ENCODE data around the gene ADGRL2.

GRCh38 chr1:81877940-81878339 lies 77.2 kb downstream of the ADGRL2 start:
- TF ChIP-seq BCLAF1 (IDR thresholded peaks at IDR 0.05; ENCODE audit: borderline replicate concordance in 1 of 2, control insufficient read depth in 1 of 2, low read depth in 2 of 2, low read length in 1 of 2) = no peak
- no peak for TF ChIP-seq CREB1 (IDR thresholded peaks at IDR 0.05)
- TF ChIP-seq CREB1 (CRISPR knock-in tag; IDR thresholded peaks at IDR 0.05) = no peak
- TF ChIP-seq, protein P1, sequence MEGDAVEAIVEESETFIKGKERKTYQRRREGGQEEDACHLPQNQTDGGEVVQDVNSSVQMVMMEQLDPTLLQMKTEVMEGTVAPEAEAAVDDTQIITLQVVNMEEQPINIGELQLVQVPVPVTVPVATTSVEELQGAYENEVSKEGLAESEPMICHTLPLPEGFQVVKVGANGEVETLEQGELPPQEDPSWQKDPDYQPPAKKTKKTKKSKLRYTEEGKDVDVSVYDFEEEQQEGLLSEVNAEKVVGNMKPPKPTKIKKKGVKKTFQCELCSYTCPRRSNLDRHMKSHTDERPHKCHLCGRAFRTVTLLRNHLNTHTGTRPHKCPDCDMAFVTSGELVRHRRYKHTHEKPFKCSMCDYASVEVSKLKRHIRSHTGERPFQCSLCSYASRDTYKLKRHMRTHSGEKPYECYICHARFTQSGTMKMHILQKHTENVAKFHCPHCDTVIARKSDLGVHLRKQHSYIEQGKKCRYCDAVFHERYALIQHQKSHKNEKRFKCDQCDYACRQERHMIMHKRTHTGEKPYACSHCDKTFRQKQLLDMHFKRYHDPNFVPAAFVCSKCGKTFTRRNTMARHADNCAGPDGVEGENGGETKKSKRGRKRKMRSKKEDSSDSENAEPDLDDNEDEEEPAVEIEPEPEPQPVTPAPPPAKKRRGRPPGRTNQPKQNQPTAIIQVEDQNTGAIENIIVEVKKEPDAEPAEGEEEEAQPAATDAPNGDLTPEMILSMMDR (IDR thresholded peaks at IDR 0.05 in 2 of 3, conservative IDR thresholded peaks at IDR 0.05 in 1 of 3; ENCODE audit: insufficient read depth in 2 of 3, low read depth in 1 of 3, low read length in 3 of 3) = no peak
- TF ChIP-seq, protein P2, sequence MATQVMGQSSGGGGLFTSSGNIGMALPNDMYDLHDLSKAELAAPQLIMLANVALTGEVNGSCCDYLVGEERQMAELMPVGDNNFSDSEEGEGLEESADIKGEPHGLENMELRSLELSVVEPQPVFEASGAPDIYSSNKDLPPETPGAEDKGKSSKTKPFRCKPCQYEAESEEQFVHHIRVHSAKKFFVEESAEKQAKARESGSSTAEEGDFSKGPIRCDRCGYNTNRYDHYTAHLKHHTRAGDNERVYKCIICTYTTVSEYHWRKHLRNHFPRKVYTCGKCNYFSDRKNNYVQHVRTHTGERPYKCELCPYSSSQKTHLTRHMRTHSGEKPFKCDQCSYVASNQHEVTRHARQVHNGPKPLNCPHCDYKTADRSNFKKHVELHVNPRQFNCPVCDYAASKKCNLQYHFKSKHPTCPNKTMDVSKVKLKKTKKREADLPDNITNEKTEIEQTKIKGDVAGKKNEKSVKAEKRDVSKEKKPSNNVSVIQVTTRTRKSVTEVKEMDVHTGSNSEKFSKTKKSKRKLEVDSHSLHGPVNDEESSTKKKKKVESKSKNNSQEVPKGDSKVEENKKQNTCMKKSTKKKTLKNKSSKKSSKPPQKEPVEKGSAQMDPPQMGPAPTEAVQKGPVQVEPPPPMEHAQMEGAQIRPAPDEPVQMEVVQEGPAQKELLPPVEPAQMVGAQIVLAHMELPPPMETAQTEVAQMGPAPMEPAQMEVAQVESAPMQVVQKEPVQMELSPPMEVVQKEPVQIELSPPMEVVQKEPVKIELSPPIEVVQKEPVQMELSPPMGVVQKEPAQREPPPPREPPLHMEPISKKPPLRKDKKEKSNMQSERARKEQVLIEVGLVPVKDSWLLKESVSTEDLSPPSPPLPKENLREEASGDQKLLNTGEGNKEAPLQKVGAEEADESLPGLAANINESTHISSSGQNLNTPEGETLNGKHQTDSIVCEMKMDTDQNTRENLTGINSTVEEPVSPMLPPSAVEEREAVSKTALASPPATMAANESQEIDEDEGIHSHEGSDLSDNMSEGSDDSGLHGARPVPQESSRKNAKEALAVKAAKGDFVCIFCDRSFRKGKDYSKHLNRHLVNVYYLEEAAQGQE (IDR thresholded peaks at IDR 0.05; ENCODE audit: borderline replicate concordance) = no peak
- TF ChIP-seq, protein P2 (CRISPR knock-in tag; IDR thresholded peaks at IDR 0.05; ENCODE audit: low read depth) = no peak
- no peak for TF ChIP-seq SMC3 (conservative IDR thresholded peaks at IDR 0.05; ENCODE audit: insufficient read depth, low read depth, low read length)
- TF ChIP-seq POLR2A (conservative IDR thresholded peaks at IDR 0.05) = no peak
- TF ChIP-seq, protein P3, sequence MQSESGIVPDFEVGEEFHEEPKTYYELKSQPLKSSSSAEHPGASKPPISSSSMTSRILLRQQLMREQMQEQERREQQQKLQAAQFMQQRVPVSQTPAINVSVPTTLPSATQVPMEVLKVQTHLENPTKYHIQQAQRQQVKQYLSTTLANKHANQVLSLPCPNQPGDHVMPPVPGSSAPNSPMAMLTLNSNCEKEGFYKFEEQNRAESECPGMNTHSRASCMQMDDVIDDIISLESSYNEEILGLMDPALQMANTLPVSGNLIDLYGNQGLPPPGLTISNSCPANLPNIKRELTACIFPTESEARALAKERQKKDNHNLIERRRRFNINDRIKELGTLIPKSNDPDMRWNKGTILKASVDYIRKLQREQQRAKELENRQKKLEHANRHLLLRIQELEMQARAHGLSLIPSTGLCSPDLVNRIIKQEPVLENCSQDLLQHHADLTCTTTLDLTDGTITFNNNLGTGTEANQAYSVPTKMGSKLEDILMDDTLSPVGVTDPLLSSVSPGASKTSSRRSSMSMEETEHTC (IDR thresholded peaks at IDR 0.05) = no peak
